Activated T-helper 1 cell treated with anti-CD3 and anti-CD28 coated beads, Interleukin-12 subunit alpha, Interleukin-12 subunit beta, Interleukin-2, Interleukin-4 antibody, amounts not matched to agents 30 ng/mL and 10 ng/mL and 1 ng/mL, durations not matched to agents 14 hours and 24 hours and 36 hours (primary cell): ENCODE measurements around the gene TLCD3B. TPM values are rescaled to one million over a fixed set of nuclear protein-coding genes. Genes with fewer than 3 reads are reported as not detected.
A peak's percentile ranks its signal among the peaks of the same experiment; 100 is the strongest.

Experiments used
- DNase-seq: peaks from one replicate; pipeline ENCODE4 v3.0.0; 2021; ENCODE audit warnings: low spot score
- H3K27ac Mint-ChIP-seq: one replicate; pipeline ENCODE4 v1.8.0; 2021; ENCODE audit warnings: mild to moderate bottlenecking, mixed read lengths
- H3K27me3 Mint-ChIP-seq: one replicate; pipeline ENCODE4 v1.8.0; 2022; ENCODE audit warnings: mild to moderate bottlenecking, moderate library complexity, mixed read lengths; ENCODE audit not compliant: insufficient read depth
- H3K36me3 Mint-ChIP-seq: one replicate; pipeline ENCODE4 v1.8.0; 2021; ENCODE audit warnings: low read depth, mixed read lengths
- H3K4me1 Mint-ChIP-seq: one replicate; pipeline ENCODE4 v1.8.0; 2021; ENCODE audit warnings: low read depth, mixed read lengths
- H3K4me3 Mint-ChIP-seq: one replicate; pipeline ENCODE4 v1.8.0; 2021; ENCODE audit warnings: mild to moderate bottlenecking, moderate library complexity, mixed read lengths
- H3K9me3 Mint-ChIP-seq: one replicate; pipeline ENCODE4 v1.8.0; 2021; ENCODE audit warnings: mixed read lengths
- intact Hi-C: fragments of 100-400 bp; cut with micrococcal nuclease; formaldehyde crosslinking; loops from one replicate; pipeline ENCODE4 v1.15.1; 2024
- total RNA-seq: library from RNA; stranded (reverse); gene quantifications from 2 replicates; pipeline ENCODE4 v1.2.3, GENCODE V29; 2022

Gene TLCD3B
- total RNA-seq, 1 donor from 2014 or later = 1.9 TPM

DNA sequence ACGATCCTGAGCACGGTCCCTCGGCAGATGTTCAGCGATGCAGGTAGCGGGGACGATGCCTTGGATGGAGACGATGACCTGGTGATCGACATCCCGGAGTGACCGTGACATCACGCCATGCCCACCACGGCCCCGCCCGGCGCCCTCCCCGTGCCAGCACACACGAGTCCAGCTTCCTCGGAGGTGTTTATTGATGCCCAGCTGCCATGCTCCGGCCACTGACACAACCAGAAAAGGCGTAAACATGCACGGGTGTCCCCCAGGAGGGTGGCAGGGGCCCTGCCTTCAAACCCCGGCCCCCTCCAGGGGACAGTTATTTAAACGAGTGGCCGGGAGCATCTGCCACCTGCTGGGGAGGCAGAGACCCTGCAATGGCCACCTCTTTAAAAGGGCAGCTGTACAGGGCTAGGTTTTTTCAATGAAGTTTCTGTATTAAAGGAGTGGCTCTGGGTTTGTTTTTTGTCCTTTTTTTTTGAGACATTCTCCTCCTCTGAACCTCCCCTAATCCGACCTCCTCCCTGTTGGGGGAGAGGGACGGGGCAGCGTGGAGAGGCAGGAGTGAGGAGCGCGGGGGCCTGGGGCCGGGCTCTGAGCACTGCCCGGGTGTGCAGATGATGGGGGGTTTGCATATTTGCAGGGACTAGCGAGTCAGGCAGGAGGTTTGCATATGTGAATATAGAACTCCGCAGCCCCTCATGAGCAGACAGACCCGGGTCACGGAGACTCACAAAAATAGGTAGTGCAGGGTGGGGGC, 25.6 kb downstream of the TLCD3B start:
- H3K4me3 Mint-ChIP-seq = no peak overlapping the region
- no peak for DNase-seq
- no peaks in the 10 kb centered on the region for H3K4me1 Mint-ChIP-seq
- no peaks in the 10 kb centered on the region for H3K9me3 Mint-ChIP-seq
- H3K27ac Mint-ChIP-seq = no peak overlapping the region
- H3K27me3 Mint-ChIP-seq = peaks cover 14% of the 10 kb centered on the region
- peaks cover 12% of the 10 kb centered on the region for H3K36me3 Mint-ChIP-seq
- intact Hi-C loops = loop anchor here (5.0 kb wide), 1 partner anchor 303 kb away; no protein-coding TSS in a partner anchor

DNA sequence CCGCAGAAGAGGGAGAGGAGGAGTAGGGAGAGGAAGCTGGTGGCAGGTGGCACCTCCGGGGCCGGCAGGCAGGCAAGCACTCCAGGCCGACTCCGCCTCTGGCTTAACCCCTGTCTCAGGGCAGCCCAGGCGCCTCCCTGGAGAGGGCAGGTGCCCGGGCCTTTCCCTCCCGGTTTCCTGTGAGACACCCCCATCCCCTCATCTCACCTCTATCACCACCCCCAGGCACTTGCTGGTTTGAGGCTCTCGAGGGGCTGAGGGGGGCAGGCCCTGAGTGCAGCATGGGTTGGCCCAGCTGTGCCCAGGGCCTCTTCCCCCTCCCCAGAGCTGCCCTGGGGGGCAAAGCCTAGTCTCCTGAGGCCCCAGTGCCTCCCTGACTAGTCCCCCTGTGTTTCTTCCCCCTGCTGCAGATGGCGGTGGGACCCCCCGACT, 26.2 kb downstream of the TLCD3B start:
- peaks cover 11% of the 10 kb centered on the region for H3K27me3 Mint-ChIP-seq
- H3K9me3 Mint-ChIP-seq = no peaks in the 10 kb centered on the region
- no peak overlapping the region for H3K27ac Mint-ChIP-seq
- peaks cover 15% of the 10 kb centered on the region for H3K36me3 Mint-ChIP-seq
- no peak for DNase-seq
- H3K4me3 Mint-ChIP-seq = no peak overlapping the region
- H3K4me1 Mint-ChIP-seq = peaks cover under 1% of the 10 kb centered on the region
- intact Hi-C loops = loop anchor here (5.0 kb wide), 1 partner anchor 303 kb away; no protein-coding TSS in a partner anchor

DNA sequence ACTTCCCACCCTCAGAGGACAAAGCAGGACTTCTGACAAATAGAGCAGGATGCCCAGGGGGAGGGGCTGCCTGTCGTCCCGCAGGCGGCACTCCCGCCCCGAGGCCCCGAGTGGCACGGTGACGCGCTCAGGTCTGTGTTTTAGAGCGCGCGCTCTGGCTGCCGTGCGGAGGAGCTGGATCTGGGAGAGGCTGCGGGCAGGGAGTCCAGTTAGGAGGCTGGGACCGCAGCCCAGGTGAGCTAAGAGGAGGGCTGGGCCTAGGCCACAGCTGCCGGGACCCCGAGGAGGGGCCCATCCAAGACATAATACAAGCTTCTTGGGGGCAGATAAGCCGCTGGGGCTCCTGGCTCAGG, 26.7 kb downstream of the TLCD3B start:
- intact Hi-C loops = no loop called here
- no peak overlapping the region for H3K27ac Mint-ChIP-seq
- peaks cover 9% of the 10 kb centered on the region for H3K27me3 Mint-ChIP-seq
- no peaks in the 10 kb centered on the region for H3K9me3 Mint-ChIP-seq
- no peak for DNase-seq
- peaks cover 5% of the 10 kb centered on the region for H3K4me1 Mint-ChIP-seq
- H3K36me3 Mint-ChIP-seq = peaks cover 20% of the 10 kb centered on the region
- H3K4me3 Mint-ChIP-seq = no peak overlapping the region

- Mint-ChIP-seq H3K4me3 (no peak overlapping the region), H3K9me3 (no peaks in the 10 kb centered on the region), H3K4me1 (peaks cover 10% of the 10 kb centered on the region), H3K27ac (no peak overlapping the region), H3K36me3 (peaks cover 22% of the 10 kb centered on the region), H3K27me3 (peaks cover 7% of the 10 kb centered on the region)
- intact Hi-C loops = no loop called here
- no peak for DNase-seq
These were observed 27.2 kb downstream of the TLCD3B start for GRCh38 chr16:30003670-30004423.

DNA sequence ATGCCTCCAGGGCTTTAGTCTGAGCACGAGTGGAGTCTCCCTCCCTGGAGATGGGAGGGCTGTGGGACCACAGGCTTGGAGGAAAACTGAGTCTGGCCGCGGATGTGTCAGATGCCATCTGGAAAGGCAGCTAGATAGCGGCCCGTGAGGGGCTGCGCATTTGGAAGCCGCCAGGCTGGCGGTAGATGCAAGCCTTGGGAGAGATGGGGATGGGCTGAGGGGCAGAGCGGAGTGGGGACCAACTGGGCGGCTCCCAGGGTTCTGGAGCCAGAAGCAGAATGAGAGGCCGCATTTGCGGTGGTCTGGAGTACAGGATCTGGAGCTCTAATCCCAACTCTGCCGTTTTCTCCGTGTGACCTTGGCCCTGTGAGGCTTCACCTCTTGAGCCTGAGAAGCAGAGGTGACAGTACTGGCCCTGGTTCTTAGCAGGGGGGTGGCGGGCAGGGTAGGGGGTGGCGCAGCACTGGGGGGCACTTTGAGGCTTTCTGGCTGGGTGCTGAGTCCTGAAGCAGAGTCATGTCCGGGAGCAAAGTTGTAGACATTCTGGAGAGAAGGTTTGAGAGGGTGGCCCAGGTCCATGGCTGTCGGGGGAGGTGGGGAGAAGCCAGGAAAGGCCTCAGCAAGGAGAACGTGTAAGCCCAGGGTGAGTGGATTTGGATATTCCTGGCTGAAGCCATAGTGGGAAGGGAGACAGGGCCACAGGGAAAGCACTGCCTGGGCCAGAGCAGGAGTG, 28.3 kb downstream of the TLCD3B start:
- Mint-ChIP-seq H3K4me1 (peaks cover 18% of the 10 kb centered on the region), H3K4me3 (no peak overlapping the region), H3K9me3 (no peaks in the 10 kb centered on the region), H3K36me3 (peaks cover 31% of the 10 kb centered on the region), H3K27ac (peak overlapping the region; percentile 36), H3K27me3 (peaks cover 2% of the 10 kb centered on the region)
- DNase-seq = no peak
- intact Hi-C loops = no loop called here

- H3K27me3 Mint-ChIP-seq = no peaks in the 10 kb centered on the region
- no peak overlapping the region for H3K4me3 Mint-ChIP-seq
- no peak for DNase-seq
- intact Hi-C loops = no loop called here
- peaks cover 26% of the 10 kb centered on the region for H3K4me1 Mint-ChIP-seq
- no peak overlapping the region for H3K27ac Mint-ChIP-seq
- no peaks in the 10 kb centered on the region for H3K9me3 Mint-ChIP-seq
- peaks cover 41% of the 10 kb centered on the region for H3K36me3 Mint-ChIP-seq
These were observed 30.1 kb downstream of the TLCD3B start for GRCh38 chr16:30000735-30001631.

GRCh38 chr16:29999605-30000004, 31.5 kb downstream of the TLCD3B start:
- Mint-ChIP-seq H3K4me3 (no peak overlapping the region), H3K27me3 (no peaks in the 10 kb centered on the region), H3K4me1 (peaks cover 30% of the 10 kb centered on the region), H3K9me3 (no peaks in the 10 kb centered on the region), H3K36me3 (peaks cover 45% of the 10 kb centered on the region), H3K27ac (no peak overlapping the region)
- DNase-seq = no peak
- intact Hi-C loops = loop anchor here (10.0 kb wide), 1 partner anchor 375 kb away; the partner anchor contains the start of genes MYL11 and TBC1D10B

- Mint-ChIP-seq H3K9me3 (no peaks in the 10 kb centered on the region), H3K4me1 (peaks cover 39% of the 10 kb centered on the region), H3K4me3 (peak overlapping the region; percentile 98), H3K27me3 (no peaks in the 10 kb centered on the region), H3K27ac (peak overlapping the region; percentile 96), H3K36me3 (peaks cover 51% of the 10 kb centered on the region)
- intact Hi-C loops = loop anchor here (1.0 to 10.0 kb wide), 9 partner anchors 24 to 378 kb away; partner anchors contain the start of genes ALDOA, CDIPT, KCTD13 and KIF22
- no peak for DNase-seq
These were observed 34.3 kb downstream of the TLCD3B start for GRCh38 chr16:29996766-29997250.

- peaks cover 39% of the 10 kb centered on the region for H3K4me1 Mint-ChIP-seq
- no peaks in the 10 kb centered on the region for H3K9me3 Mint-ChIP-seq
- no peaks in the 10 kb centered on the region for H3K27me3 Mint-ChIP-seq
- H3K36me3 Mint-ChIP-seq = peaks cover 50% of the 10 kb centered on the region
- H3K27ac Mint-ChIP-seq = peak within 1 kb of the TSS; percentile 96
- peak; percentile 99 for DNase-seq
- H3K4me3 Mint-ChIP-seq = peak within 1 kb of the TSS; percentile 98
- intact Hi-C loops = loop anchor here (1.0 to 10.0 kb wide), 9 partner anchors 23 to 379 kb away; partner anchors contain the start of genes ALDOA, CDIPT, KCTD13 and KIF22
These were observed 34.9 kb downstream of the TLCD3B start, which contains the start of gene INO80E for GRCh38 chr16:29995911-29996765. INO80E (plus strand) TSS chr16:29996241; CDS start chr16:29996311, 70 bp downstream.

DNA sequence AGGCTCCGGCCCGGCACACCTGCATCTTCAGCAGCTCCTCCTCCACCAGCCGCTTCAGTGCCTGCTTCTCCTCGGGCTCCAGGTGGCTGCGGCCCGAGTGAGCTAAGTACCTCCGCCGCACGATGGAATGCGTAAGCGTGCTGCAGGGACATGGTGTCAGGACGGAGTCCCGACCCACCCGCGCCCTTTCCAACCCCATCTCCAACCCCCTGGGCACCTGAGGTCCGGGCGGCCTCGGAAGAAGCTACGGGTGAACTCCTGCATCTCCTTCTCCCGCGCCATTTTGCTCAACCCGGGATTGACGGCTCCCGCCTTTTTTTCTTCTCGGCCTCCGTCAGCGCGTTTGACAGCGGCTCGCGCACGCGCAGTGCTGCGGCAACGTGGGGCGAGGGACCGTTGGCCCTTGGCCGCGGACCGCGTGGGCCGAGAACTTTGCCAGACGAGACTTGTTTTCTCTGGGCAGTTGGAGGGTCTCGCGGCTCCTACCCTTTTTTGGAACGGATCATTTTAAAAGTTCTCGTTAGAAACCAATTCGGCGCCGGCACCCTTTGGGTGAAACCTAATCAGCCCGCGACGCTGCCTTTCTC, 35.7 kb downstream of the TLCD3B start, which contains the start of gene HIRIP3:
HIRIP3 (minus strand) TSS at position 294 of the 587 bp plus-strand sequence; CDS start at position 282, 12 bp downstream.
- H3K27me3 Mint-ChIP-seq = no peaks in the 10 kb centered on the region
- no peaks in the 10 kb centered on the region for H3K9me3 Mint-ChIP-seq
- H3K36me3 Mint-ChIP-seq = peaks cover 53% of the 10 kb centered on the region
- H3K4me3 Mint-ChIP-seq = peak within 1 kb of the TSS; percentile 98
- intact Hi-C loops = loop anchor here (10.0 kb wide), 1 partner anchor 379 kb away; the partner anchor contains the start of genes MYL11 and TBC1D10B
- peak within 1 kb of the TSS; percentile 96 for H3K27ac Mint-ChIP-seq
- peaks cover 39% of the 10 kb centered on the region for H3K4me1 Mint-ChIP-seq
- DNase-seq = peak; percentile 85
